Smooth muscle cell (in vitro differentiated cells): ENCODE data around the gene PKNOX2. TPM values are rescaled to one million over a fixed set of nuclear protein-coding genes. Genes with fewer than 3 reads are reported as not detected.

ENCODE experiments used
- DNase-seq: peaks from one replicate; lab custom pipeline; 2025; ENCODE audit not compliant: unreplicated experiment; lab: John Stamatoyannopoulos, UW
- H2AFZ ChIP-seq: fragments of 200-600 bp; sonication (generic); 2 replicates; pipeline ENCODE4 v1.6.0; 2016; ENCODE audit warnings: antibody characterized with exemption, low read depth, mild to moderate bottlenecking
- H3F3A ChIP-seq: fragments of 200-600 bp; sonication (generic); 2 replicates; pipeline ENCODE4 v1.6.0; 2017; ENCODE audit warnings: antibody characterized with exemption, low read depth
- H3K27ac ChIP-seq: fragments of 200-600 bp; sonication (generic); 2 replicates; pipeline ENCODE4 v1.5.1; 2016; ENCODE audit warnings: low read depth, mild to moderate bottlenecking
- H3K27me3 ChIP-seq: fragments of 200-600 bp; sonication (generic); 2 replicates; pipeline ENCODE4 v1.6.1; 2016; ENCODE audit warnings: low read depth, mild to moderate bottlenecking
- H3K36me3 ChIP-seq: fragments of 200-600 bp; sonication (generic); 2 replicates; pipeline ENCODE4 v1.5.1; 2016; ENCODE audit warnings: low read depth
- H3K4me1 ChIP-seq: fragments of 200-600 bp; sonication (generic); 2 replicates; pipeline ENCODE4 v1.5.1; 2016; ENCODE audit warnings: low read depth
- H3K4me2 ChIP-seq: fragments of 200-600 bp; sonication (generic); 2 replicates; pipeline ENCODE4 v1.6.0; 2016; ENCODE audit warnings: mild to moderate bottlenecking
- H3K4me3 ChIP-seq: fragments of 200-600 bp; sonication (generic); 2 replicates; pipeline ENCODE4 v1.5.1; 2016; ENCODE audit warnings: mild to moderate bottlenecking
- H3K79me2 ChIP-seq: fragments of 200-600 bp; sonication (generic); 2 replicates; pipeline ENCODE4 v1.6.0; 2016; ENCODE audit warnings: low read depth, mild to moderate bottlenecking
- H3K9ac ChIP-seq: fragments of 200-600 bp; sonication (generic); 2 replicates; pipeline ENCODE4 v1.6.0; 2016; ENCODE audit warnings: low read depth
- H3K9me3 ChIP-seq: fragments of 200-600 bp; sonication (generic); replicated peaks from 2 replicates; pipeline ENCODE4 v1.5.1; 2016; ENCODE audit warnings: low read depth
- H4K20me1 ChIP-seq: fragments of 200-600 bp; sonication (generic); 2 replicates; pipeline ENCODE4 v1.6.0; 2016; ENCODE audit warnings: low read depth
- WGBS: methylation state at CpG from one replicate; pipeline ENCODE4 v1.1.7; 2016; ENCODE audit warnings: low lambda C conversion rate; 5-methylcytosine and 5-hydroxymethylcytosine counted together
- polyA plus RNA-seq: library from polyadenylated mRNA; unstranded; fragments of >200 nt; fragmentation: Nextera tagmentation; extraction: Ambion mirVana; gene quantifications from 2 replicates; pipeline ENCODE4 v1.2.1, GENCODE V29; 2016
- total RNA-seq: library from RNA; depleted of rRNA; stranded (reverse); fragments of >200 nt; gene quantifications from 2 replicates; pipeline ENCODE4 v1.2.3, GENCODE V29; 2014
- TF ChIP-seq, protein P1 (sequence below): fragments of 200-600 bp; sonication (generic); IDR thresholded peaks from 2 replicates; pipeline ENCODE4 v1.5.1; 2017; ENCODE audit warnings: borderline replicate concordance, mild to moderate bottlenecking, antibody characterized with exemption; ENCODE audit not compliant: insufficient read depth, poor library complexity, severe bottlenecking

Gene PKNOX2
- total and polyA plus RNA-seq, 2 experiments from 2014 or later = 7.2 to 7.9 TPM

DNA sequence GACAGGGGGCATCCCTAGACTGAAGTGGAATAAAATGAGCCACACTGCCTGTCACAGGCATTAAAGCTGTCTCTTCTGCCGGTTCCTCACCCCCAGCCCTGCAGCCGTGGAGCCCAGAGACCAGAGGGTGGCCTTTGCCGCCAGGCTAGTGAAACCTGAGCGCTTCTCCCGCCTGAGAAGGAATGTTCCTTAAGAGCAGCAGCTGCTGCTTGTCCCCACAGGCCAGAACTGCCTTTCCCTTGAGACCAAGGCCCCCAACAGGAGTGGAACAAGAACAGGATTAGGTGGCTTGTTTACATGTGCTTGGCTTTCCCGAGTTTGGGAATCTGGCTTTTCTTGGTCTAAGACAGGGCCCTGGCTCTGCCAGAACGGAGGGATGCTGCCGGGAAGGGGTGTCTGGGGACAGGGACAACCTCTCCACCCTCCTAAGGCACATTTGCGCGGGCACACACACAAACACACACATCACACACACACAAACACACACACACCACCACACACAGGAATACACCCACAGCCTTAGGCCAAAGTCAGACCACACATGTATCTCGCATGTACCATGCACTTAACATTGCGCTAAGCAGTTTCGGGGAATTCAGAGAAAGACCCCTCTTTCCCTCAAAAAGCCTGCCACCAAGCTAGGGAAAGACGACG lies 239.7 kb downstream of the PKNOX2 start:
- H3K4me2 ChIP-seq = peak overlapping the region; percentile 76
- no peak overlapping the region for H3K4me3 ChIP-seq
- H3K36me3 ChIP-seq = no peaks in the 10 kb centered on the region
- no peaks in the 10 kb centered on the region for H3K9me3 ChIP-seq
- H3K27ac ChIP-seq = no peak overlapping the region
- H3K9ac ChIP-seq = no peak overlapping the region
- H3K4me1 ChIP-seq = peaks cover 27% of the 10 kb centered on the region
- H4K20me1 ChIP-seq = no peaks in the 10 kb centered on the region
- 46% methylated on average over 15 of the region's 15 CpGs for WGBS
- H2AFZ ChIP-seq = no peak overlapping the region
- H3K79me2 ChIP-seq = no peaks in the 10 kb centered on the region
- TF ChIP-seq, protein P1, sequence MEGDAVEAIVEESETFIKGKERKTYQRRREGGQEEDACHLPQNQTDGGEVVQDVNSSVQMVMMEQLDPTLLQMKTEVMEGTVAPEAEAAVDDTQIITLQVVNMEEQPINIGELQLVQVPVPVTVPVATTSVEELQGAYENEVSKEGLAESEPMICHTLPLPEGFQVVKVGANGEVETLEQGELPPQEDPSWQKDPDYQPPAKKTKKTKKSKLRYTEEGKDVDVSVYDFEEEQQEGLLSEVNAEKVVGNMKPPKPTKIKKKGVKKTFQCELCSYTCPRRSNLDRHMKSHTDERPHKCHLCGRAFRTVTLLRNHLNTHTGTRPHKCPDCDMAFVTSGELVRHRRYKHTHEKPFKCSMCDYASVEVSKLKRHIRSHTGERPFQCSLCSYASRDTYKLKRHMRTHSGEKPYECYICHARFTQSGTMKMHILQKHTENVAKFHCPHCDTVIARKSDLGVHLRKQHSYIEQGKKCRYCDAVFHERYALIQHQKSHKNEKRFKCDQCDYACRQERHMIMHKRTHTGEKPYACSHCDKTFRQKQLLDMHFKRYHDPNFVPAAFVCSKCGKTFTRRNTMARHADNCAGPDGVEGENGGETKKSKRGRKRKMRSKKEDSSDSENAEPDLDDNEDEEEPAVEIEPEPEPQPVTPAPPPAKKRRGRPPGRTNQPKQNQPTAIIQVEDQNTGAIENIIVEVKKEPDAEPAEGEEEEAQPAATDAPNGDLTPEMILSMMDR = no peak
- no peaks in the 10 kb centered on the region for H3K27me3 ChIP-seq
- no peak for DNase-seq
- H3F3A ChIP-seq = no peaks in the 10 kb centered on the region

DNA sequence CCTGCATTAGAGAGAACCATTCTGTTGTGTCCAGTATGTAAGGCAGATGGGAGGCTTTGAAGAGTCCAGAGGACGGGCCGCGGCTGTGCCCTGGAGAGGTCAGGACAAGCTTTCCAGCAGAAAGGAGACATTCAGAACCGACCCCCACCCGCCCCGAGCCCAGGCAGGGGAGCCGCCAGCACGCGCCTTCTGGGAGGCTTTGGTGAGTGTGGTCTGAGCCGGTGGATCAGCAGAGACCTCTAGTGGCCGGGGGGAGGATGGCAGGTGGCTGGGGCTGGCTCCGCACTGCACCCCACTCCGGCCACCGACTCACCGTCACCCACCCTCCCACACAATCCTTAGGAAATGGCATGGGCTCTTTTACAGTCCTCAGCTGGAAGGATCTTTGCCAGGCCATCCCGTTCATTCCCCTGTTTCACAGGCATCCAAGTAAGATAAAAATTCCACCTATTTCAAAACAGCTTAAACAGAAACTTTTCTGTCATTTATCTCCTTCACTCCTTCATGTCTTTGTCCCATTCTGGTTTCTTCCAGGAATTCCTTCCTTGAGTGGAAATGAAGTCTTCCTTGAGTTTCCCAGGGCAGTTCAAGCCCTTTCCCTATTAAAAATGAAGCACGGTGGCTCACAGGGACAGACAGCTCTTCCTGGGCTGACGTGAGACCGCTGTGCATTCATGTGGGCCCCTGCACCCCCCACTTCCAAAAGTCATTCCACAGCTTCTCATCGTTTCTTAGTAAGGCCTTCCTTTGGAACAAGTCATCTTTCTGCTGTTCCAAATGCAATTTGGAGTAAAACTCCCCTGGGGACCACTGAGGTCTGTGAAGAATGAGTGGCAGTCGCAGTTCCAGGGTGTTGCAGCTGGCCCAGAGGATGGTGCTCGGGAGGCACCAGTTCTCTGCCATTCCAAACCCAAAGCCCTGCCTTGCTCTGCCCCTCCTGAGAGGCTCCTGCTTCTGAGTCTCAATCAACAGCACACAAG lies 240.6 kb downstream of the PKNOX2 start:
- Histone ChIP-seq H3K4me1 (peaks cover 27% of the 10 kb centered on the region), H2AFZ (no peak overlapping the region), H3K4me3 (no peak overlapping the region), H3K9ac (no peak overlapping the region), H3F3A (no peaks in the 10 kb centered on the region), H3K27ac (no peak overlapping the region), H3K36me3 (no peaks in the 10 kb centered on the region), H3K9me3 (no peaks in the 10 kb centered on the region), H3K4me2 (peak overlapping the region; percentile 76), H4K20me1 (no peaks in the 10 kb centered on the region), H3K79me2 (no peaks in the 10 kb centered on the region), H3K27me3 (no peaks in the 10 kb centered on the region)
- 37% methylated on average over 16 of the region's 22 CpGs for WGBS
- peak; percentile 68 for DNase-seq
- TF ChIP-seq, protein P1 = peak; percentile 96

DNA sequence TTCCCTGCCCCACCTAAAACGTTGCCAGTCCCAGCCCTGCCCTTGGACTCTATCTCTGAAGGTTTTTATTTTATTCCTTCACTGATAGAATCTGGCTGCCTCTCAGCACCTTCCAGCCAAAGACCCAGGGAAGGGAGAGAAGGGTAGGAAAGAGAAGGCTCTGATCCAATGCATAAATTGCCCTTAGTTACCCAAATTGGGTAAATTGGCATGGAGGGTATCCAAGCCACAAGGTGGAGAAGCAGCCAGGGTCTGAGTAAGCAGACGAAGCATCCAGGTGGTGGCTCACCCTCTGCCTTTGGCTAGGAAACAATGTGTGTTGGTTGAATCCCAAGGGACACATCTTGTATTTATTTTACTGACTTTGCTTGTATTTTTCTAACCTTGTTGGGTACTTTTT lies 242.5 kb downstream of the PKNOX2 start:
- WGBS = 89% methylated on average over 2 of the region's 2 CpGs
- no peaks in the 10 kb centered on the region for H3K36me3 ChIP-seq
- no peak overlapping the region for H3K4me2 ChIP-seq
- peaks cover 16% of the 10 kb centered on the region for H3K4me1 ChIP-seq
- H4K20me1 ChIP-seq = no peaks in the 10 kb centered on the region
- H2AFZ ChIP-seq = no peak overlapping the region
- no peaks in the 10 kb centered on the region for H3K9me3 ChIP-seq
- DNase-seq = no peak
- H3K27ac ChIP-seq = no peak overlapping the region
- no peak overlapping the region for H3K9ac ChIP-seq
- H3K27me3 ChIP-seq = no peaks in the 10 kb centered on the region
- H3F3A ChIP-seq = no peaks in the 10 kb centered on the region
- no peak overlapping the region for H3K4me3 ChIP-seq
- TF ChIP-seq, protein P1 = no peak
- no peaks in the 10 kb centered on the region for H3K79me2 ChIP-seq
